ENCODE measurements around the gene UHRF1.

DNA sequence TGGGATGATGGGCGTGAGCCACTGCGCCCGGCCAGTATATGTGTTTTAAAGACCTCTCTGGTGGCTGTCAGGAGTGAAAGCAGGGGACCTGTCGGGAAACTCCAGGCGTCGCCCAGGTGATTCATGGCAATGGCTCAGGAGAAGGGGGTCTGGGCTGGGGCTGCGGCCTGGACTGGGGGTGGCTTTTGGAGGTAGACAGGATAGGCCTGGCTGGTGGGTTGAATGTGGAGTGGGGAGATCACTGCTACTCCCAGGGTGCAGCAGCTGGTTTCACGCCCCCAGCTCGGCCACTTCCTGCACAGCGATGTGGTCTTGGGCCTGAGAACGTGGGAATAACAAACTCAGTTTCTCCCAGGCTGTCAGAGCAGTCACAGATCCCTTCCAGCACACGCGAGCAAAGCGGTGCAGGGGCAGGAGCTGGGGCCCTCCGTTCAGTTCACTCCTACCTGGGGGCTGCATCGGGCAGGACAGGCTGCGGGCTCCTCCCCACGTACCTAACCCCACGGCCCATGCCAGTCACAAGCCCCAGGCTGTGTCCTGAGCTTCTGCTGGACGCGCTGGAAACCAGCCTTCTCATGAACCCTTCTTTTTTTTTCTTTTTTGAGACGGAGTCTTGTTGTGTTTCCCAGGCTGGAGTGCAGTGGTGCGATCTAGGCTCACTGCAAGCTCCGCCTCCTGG is 78.5 kb downstream of the UHRF1 start:
- TF ChIP-seq EZH2 (IDR thresholded peaks at IDR 0.05; ENCODE audit: insufficient read depth, poor library complexity, severe bottlenecking) = no peak
- no peak for TF ChIP-seq EZH2phosphoT487 (IDR thresholded peaks at IDR 0.05; ENCODE audit: insufficient read depth, low read depth)

Data from GM23248 (cell line).